Colonic mucosa (tissue), 4 donors: ENCODE results near the gene ACTR1B. TPM values are rescaled to one million over a fixed set of nuclear protein-coding genes. Genes with fewer than 3 reads are reported as not detected.
"Not testable (repeated sequence)": the region's sequence is repeated elsewhere in the genome, so short reads cannot be mapped to it uniquely, and the experiment has no call there.

ENCODE experiments used
- DNase-seq: peaks from one replicate; pipeline ENCODE4 v3.0.0-alpha.2; 2020
- H3K27ac ChIP-seq: fragments of 200-600 bp; one replicate; pipeline ENCODE4 v1.8.0; 2021
- H3K27me3 ChIP-seq: fragments of 200-600 bp; one replicate; pipeline ENCODE4 v1.8.0; 2021
- H3K36me3 ChIP-seq: fragments of 200-600 bp; one replicate; pipeline ENCODE4 v1.8.0; 2021
- H3K4me1 ChIP-seq: fragments of 200-600 bp; one replicate; pipeline ENCODE4 v1.8.0; 2021; ENCODE audit warnings: mild to moderate bottlenecking
- H3K4me3 ChIP-seq: fragments of 200-600 bp; one replicate; pipeline ENCODE4 v1.8.0; 2021
- H3K9ac ChIP-seq, 2 donors: one replicate each; pipeline ENCODE4 v1.7.0; 2013; ENCODE audit warnings: control low read depth in 2 of 2, low read depth in 2 of 2, low read length in 2 of 2
- H3K9me3 ChIP-seq: fragments of 200-600 bp; one replicate; pipeline ENCODE4 v1.8.0; 2021
- intact Hi-C: fragments of 100-400 bp; cut with DNase I; formaldehyde crosslinking; loops from one replicate; pipeline ENCODE4 v1.14.1; 2022
- total RNA-seq, 2 donors: library from RNA; stranded (reverse); fragmentation: NEBNext Ultra II Directional in 1 of 2; extraction: Animal tissue kit (Norgen Biotek cat#: 25700) in 1 of 2; gene quantifications; one replicate each; pipeline ENCODE4 v1.2.1, GENCODE V29; 2021
- TF ChIP-seq, protein P1 (sequence below): fragments of 200-600 bp; IDR thresholded peaks from one replicate; pipeline ENCODE4 v1.8.0; 2022; ENCODE audit warnings: antibody characterized with exemption, mild to moderate bottlenecking
- donor health status: healthy.
- donor health status: DM: no; HTN: no; CAD: no.
- donor health status: DM: no; HTN: no; CAD: no.

ACTR1B gene
- total RNA-seq, 2 donors from 2014 or later, result 71.3 to 82.9 TPM

DNA sequence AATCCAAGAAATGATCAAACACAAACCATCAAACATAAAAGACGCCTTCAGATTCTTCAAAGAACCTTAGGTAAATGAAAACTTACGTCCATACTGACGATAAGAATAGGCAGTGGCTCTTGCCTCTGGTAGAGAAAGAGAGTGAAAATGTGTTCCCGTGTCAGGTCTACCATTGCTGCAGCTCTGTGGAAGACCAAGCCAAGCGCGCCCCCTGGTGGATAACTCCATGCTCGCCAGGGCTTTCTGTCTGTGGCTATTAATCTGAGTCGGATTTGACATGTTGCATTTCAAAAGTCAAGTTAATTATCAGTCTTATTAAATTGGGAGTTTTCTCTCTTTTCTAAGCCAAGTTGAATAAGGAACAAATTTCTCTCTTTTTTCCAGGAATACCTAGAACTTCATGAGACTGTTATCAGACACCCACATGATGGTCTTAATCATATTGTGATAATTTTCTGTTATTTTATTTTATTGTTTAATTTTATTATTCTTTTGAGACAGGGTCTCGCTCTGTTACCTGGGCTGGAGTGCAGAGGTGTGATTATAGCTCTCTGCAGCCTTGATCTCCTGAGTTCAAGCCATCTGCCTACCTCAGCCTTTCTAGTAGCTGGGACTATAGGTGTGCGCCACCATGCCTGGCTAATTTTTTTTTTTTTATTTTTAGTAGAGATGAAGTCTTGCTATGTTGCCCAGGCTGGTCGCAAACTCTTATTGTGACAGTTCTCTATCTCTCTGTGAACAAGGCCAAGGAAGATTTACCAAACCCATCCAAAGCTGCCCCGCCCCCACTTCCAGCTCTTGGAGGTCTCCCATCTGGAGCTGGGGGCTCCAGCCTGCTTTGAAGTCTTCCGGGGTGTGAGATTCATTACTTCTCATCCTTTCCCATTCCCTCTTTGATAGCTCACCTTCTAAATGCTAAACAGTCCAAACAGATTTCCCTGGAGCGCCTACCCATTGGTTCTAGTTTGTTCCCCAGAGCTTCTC lies 33.7 kb upstream of the ACTR1B start:
- Histone ChIP-seq H3K4me1 (no peaks in the 10 kb centered on the region), H3K36me3 (no peaks in the 10 kb centered on the region), H3K4me3 (no peak overlapping the region), H3K27ac (no peak overlapping the region), H3K27me3 (no peaks in the 10 kb centered on the region), H3K9ac (peak overlapping the region in 1 of 2 donors; percentile 19), H3K9me3 (no peaks in the 10 kb centered on the region)
- peak; percentile 94 for DNase-seq
- intact Hi-C loops, result loop anchor here (10.0 kb wide), 1 partner anchor 103 kb away; no protein-coding TSS in a partner anchor
- TF ChIP-seq, protein P1, sequence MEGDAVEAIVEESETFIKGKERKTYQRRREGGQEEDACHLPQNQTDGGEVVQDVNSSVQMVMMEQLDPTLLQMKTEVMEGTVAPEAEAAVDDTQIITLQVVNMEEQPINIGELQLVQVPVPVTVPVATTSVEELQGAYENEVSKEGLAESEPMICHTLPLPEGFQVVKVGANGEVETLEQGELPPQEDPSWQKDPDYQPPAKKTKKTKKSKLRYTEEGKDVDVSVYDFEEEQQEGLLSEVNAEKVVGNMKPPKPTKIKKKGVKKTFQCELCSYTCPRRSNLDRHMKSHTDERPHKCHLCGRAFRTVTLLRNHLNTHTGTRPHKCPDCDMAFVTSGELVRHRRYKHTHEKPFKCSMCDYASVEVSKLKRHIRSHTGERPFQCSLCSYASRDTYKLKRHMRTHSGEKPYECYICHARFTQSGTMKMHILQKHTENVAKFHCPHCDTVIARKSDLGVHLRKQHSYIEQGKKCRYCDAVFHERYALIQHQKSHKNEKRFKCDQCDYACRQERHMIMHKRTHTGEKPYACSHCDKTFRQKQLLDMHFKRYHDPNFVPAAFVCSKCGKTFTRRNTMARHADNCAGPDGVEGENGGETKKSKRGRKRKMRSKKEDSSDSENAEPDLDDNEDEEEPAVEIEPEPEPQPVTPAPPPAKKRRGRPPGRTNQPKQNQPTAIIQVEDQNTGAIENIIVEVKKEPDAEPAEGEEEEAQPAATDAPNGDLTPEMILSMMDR, result peak; percentile 95

DNA sequence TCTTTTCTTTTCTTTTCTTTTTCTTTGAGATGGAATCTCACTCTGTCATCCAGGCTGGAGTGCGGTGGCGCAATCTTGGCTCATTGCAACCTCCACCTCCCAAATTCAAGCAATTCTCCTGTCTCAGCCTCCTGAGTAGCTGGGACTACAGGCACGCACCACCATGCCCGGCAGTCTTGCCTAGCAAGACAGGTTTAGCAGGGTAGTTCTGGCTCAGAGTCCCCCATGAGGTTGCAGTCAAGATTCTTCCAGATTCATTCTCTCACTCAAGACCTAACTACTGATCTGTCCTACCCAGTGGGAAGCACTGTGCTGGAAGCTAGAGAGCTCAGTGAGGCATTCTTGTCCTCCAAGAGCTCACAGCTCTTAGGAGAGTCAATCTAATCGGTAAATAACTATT lies 31.9 kb upstream of the ACTR1B start:
- Histone ChIP-seq H3K27me3 (no peaks in the 10 kb centered on the region), H3K4me3 (no peak overlapping the region), H3K9ac (no peak overlapping the region), H3K4me1 (no peaks in the 10 kb centered on the region), H3K36me3 (no peaks in the 10 kb centered on the region), H3K27ac (no peak overlapping the region), H3K9me3 (no peaks in the 10 kb centered on the region)
- no peak for DNase-seq
- intact Hi-C loops, result loop anchor here (10.0 kb wide), 1 partner anchor 101 kb away; no protein-coding TSS in a partner anchor
- TF ChIP-seq, protein P1, result no peak

- Histone ChIP-seq H3K36me3 (no peaks in the 10 kb centered on the region), H3K4me1 (no peaks in the 10 kb centered on the region), H3K27me3 (no peaks in the 10 kb centered on the region), H3K27ac (no peak overlapping the region), H3K4me3 (no peak overlapping the region), H3K9me3 (no peaks in the 10 kb centered on the region), H3K9ac (no peak overlapping the region)
- intact Hi-C loops, result loop anchor here (10.0 kb wide), 1 partner anchor 99 kb away; no protein-coding TSS in a partner anchor
- TF ChIP-seq, protein P1, result no peak
- no peak for DNase-seq
Observed at GRCh38 chr2:97693476-97693875, 29.6 kb upstream of the ACTR1B start.

GRCh38 chr2:97691166-97691565 lies 27.3 kb upstream of the ACTR1B start:
- DNase-seq, result no peak
- intact Hi-C loops, result loop anchor here (10.0 kb wide), 1 partner anchor 96 kb away; no protein-coding TSS in a partner anchor
- Histone ChIP-seq H3K4me1 (no peaks in the 10 kb centered on the region), H3K36me3 (no peaks in the 10 kb centered on the region), H3K27me3 (no peaks in the 10 kb centered on the region), H3K9ac (no peak overlapping the region), H3K27ac (no peak overlapping the region), H3K4me3 (no peak overlapping the region), H3K9me3 (no peaks in the 10 kb centered on the region)
- TF ChIP-seq, protein P1, result no peak

- Histone ChIP-seq H3K27ac (no peak overlapping the region), H3K4me1 (no peaks in the 10 kb centered on the region), H3K36me3 (no peaks in the 10 kb centered on the region), H3K9ac (no peak overlapping the region), H3K27me3 (no peaks in the 10 kb centered on the region), H3K4me3 (no peak overlapping the region), H3K9me3 (no peaks in the 10 kb centered on the region)
- TF ChIP-seq, protein P1, result no peak
- no peak for DNase-seq
- intact Hi-C loops, result no loop called here
Observed at GRCh38 chr2:97688062-97688827, 24.4 kb upstream of the ACTR1B start.

GRCh38 chr2:97687235-97687634 lies 23.4 kb upstream of the ACTR1B start:
- H3K9me3 ChIP-seq, H3K4me3 ChIP-seq, H3K27ac ChIP-seq, intact Hi-C loops, H3K4me1 ChIP-seq, H3K27me3 ChIP-seq, DNase-seq, H3K9ac ChIP-seq, H3K36me3 ChIP-seq: not testable (repeated sequence)
